Colonic mucosa (tissue), 4 donors: Measurements from ENCODE around the gene NDST1. TPM values are rescaled to one million over a fixed set of nuclear protein-coding genes. Genes with fewer than 3 reads are reported as not detected.
A peak's percentile ranks its signal among the peaks of the same experiment; 100 is the strongest.

ENCODE experiments used
- DNase-seq: peaks from one replicate; pipeline ENCODE4 v3.0.0-alpha.2; 2020
- H3K27ac ChIP-seq: fragments of 200-600 bp; one replicate; pipeline ENCODE4 v1.8.0; 2021
- H3K27me3 ChIP-seq: fragments of 200-600 bp; one replicate; pipeline ENCODE4 v1.8.0; 2021
- H3K36me3 ChIP-seq: fragments of 200-600 bp; one replicate; pipeline ENCODE4 v1.8.0; 2021
- H3K4me1 ChIP-seq: fragments of 200-600 bp; one replicate; pipeline ENCODE4 v1.8.0; 2021; ENCODE audit warnings: mild to moderate bottlenecking
- H3K4me3 ChIP-seq: fragments of 200-600 bp; one replicate; pipeline ENCODE4 v1.8.0; 2021
- H3K9ac ChIP-seq, 2 donors: one replicate each; pipeline ENCODE4 v1.7.0; 2013; ENCODE audit warnings: control low read depth in 2 of 2, low read depth in 2 of 2, low read length in 2 of 2
- H3K9me3 ChIP-seq: fragments of 200-600 bp; one replicate; pipeline ENCODE4 v1.8.0; 2021
- CTCF ChIP-seq: fragments of 200-600 bp; IDR thresholded peaks from one replicate; pipeline ENCODE4 v1.8.0; 2022; ENCODE audit warnings: antibody characterized with exemption, mild to moderate bottlenecking
- intact Hi-C: fragments of 100-400 bp; cut with DNase I; formaldehyde crosslinking; loops from one replicate; pipeline ENCODE4 v1.14.1; 2022
- total RNA-seq, 2 donors: library from RNA; stranded (reverse); fragmentation: NEBNext Ultra II Directional in 1 of 2; extraction: Animal tissue kit (Norgen Biotek cat#: 25700) in 1 of 2; gene quantifications; one replicate each; pipeline ENCODE4 v1.2.1, GENCODE V29; 2021
- donor health status: healthy.
- donor health status: DM: no; HTN: no; CAD: no.
- donor health status: DM: no; HTN: no; CAD: no.

Gene NDST1
- total RNA-seq, 2 donors from 2014 or later, result 37.4 to 51.3 TPM

- no peak for DNase-seq
- no peak for TF ChIP-seq CTCF
- no peaks in the 10 kb centered on the region for H3K27me3 ChIP-seq
- H3K9ac ChIP-seq, result peak overlapping the region in 1 of 2 donors; percentile 52
- H3K4me3 ChIP-seq, result no peak overlapping the region
- peaks cover 22% of the 10 kb centered on the region for H3K4me1 ChIP-seq
- intact Hi-C loops, result no loop called here
- H3K27ac ChIP-seq, result peak overlapping the region; percentile 89
- H3K36me3 ChIP-seq, result no peaks in the 10 kb centered on the region
- no peaks in the 10 kb centered on the region for H3K9me3 ChIP-seq
Measured at GRCh38 chr5:150490754-150491153, 17.2 kb upstream of the NDST1 start.

- Histone ChIP-seq H3K9me3 (no peaks in the 10 kb centered on the region), H3K4me1 (peaks cover 22% of the 10 kb centered on the region), H3K9ac (no peak overlapping the region), H3K4me3 (no peak overlapping the region), H3K27me3 (no peaks in the 10 kb centered on the region), H3K36me3 (no peaks in the 10 kb centered on the region), H3K27ac (no peak overlapping the region)
- no peak for DNase-seq
- intact Hi-C loops, result no loop called here
- no peak for TF ChIP-seq CTCF
Measured at GRCh38 chr5:150491876-150492275, 16.1 kb upstream of the NDST1 start.

- intact Hi-C loops, result no loop called here
- Histone ChIP-seq H3K36me3 (no peaks in the 10 kb centered on the region), H3K4me3 (no peak overlapping the region), H3K9me3 (no peaks in the 10 kb centered on the region), H3K27ac (no peak overlapping the region), H3K9ac (no peak overlapping the region), H3K4me1 (peaks cover 22% of the 10 kb centered on the region), H3K27me3 (no peaks in the 10 kb centered on the region)
- no peak for TF ChIP-seq CTCF
- DNase-seq, result no peak
Measured at GRCh38 chr5:150492621-150493020, 15.3 kb upstream of the NDST1 start.

DNA sequence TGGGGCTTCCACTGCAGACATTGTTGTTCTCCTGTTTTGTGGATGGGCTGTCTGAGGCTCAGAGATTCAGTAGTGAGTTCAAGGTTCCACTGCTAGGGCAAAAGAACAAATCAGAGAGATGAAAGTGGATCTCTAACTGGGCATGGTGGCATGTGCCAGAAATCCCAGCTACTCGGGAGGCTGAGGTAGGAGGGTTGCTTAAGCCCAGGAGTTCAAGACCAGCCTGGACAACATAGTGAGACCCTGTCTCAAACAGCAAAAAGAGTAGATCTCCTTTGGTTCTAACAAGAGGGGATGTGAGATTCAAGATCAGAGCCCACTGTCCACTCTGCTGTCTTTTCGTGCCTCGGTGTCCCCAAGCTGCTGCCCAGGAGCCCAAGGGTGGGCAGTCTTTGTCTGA is 11.8 kb upstream of the NDST1 start:
- Histone ChIP-seq H3K9me3 (no peaks in the 10 kb centered on the region), H3K4me1 (peaks cover 13% of the 10 kb centered on the region), H3K27me3 (no peaks in the 10 kb centered on the region), H3K27ac (no peak overlapping the region), H3K36me3 (no peaks in the 10 kb centered on the region), H3K9ac (no peak overlapping the region), H3K4me3 (no peak overlapping the region)
- intact Hi-C loops, result no loop called here
- TF ChIP-seq CTCF, result no peak
- DNase-seq, result no peak

GRCh38 chr5:150496534-150496933 is 11.4 kb upstream of the NDST1 start:
- Histone ChIP-seq H3K27me3 (no peaks in the 10 kb centered on the region), H3K36me3 (no peaks in the 10 kb centered on the region), H3K4me1 (peaks cover 9% of the 10 kb centered on the region), H3K9me3 (no peaks in the 10 kb centered on the region), H3K9ac (no peak overlapping the region), H3K4me3 (no peak overlapping the region), H3K27ac (no peak overlapping the region)
- DNase-seq, result no peak
- intact Hi-C loops, result no loop called here
- no peak for TF ChIP-seq CTCF
